Esophagus squamous epithelium (tissue), 5 donors: ENCODE measurements around the gene INSIG2. TPM values are rescaled to one million over a fixed set of nuclear protein-coding genes. Genes with fewer than 3 reads are reported as not detected.

Experiments
- DNase-seq: peaks from one replicate; lab custom pipeline; 2025; lab: John Stamatoyannopoulos, UW
- H3K27ac ChIP-seq, 4 donors: fragments of 200-600 bp; sonication (generic); one replicate each; pipeline ENCODE4 v1.5.1; 2016 to 2019; ENCODE audit warnings: mild to moderate bottlenecking in 1 of 4
- H3K27me3 ChIP-seq, 4 donors: fragments of 200-600 bp; sonication (generic); 1 replicate in 3 of 4; 2 replicates in 1 of 4; pipeline versions ENCODE4 v1.5.1 to v1.6.0; 2017 to 2021; ENCODE audit warnings: antibody characterized with exemption in 1 of 4
- H3K36me3 ChIP-seq, 3 donors: fragments of 200-600 bp; sonication (generic); one replicate each; pipeline ENCODE4 v1.5.1; 2016 to 2019
- H3K4me1 ChIP-seq, 3 donors: fragments of 200-600 bp; sonication (generic); one replicate each; pipeline ENCODE4 v1.5.1; 2017 to 2019
- H3K4me3 ChIP-seq, 4 donors: fragments of 200-600 bp; sonication (generic); 1 replicate in 3 of 4; 2 replicates in 1 of 4; pipeline ENCODE4 v1.5.1; 2016 to 2019; ENCODE audit warnings: mild to moderate bottlenecking in 2 of 4, moderate library complexity in 1 of 4
- H3K9me3 ChIP-seq, 3 donors: fragments of 200-600 bp; sonication (generic); one replicate each; pipeline ENCODE4 v1.5.1; 2016 to 2019
- CTCF ChIP-seq, 6 experiments: fragments of 450-650 bp in 4 of 6; fragments of 200-600 bp in 2 of 6; sonication (generic) in 2 of 6; IDR thresholded peaks; one replicate each; pipeline ENCODE4 v1.5.1; 2016 to 2019; ENCODE audit warnings: antibody characterized with exemption in 6 of 6, mild to moderate bottlenecking in 4 of 6, moderate library complexity in 4 of 6
- POLR2A ChIP-seq, 4 donors: fragments of 450-650 bp; IDR thresholded peaks; one replicate each; pipeline ENCODE4 v1.6.1; 2017; ENCODE audit warnings: antibody characterized with exemption in 4 of 4, mild to moderate bottlenecking in 4 of 4, moderate library complexity in 3 of 4
- WGBS, 2 donors: methylation state at CpG; one replicate each; pipeline ENCODE4 v1.1.5; 2018; 5-methylcytosine and 5-hydroxymethylcytosine counted together
- intact Hi-C: fragments of 100-400 bp; cut with DNase I; formaldehyde crosslinking; loops from one replicate; pipeline ENCODE4 v1.15.0; 2022
- total RNA-seq, 4 donors: library from RNA; depleted of rRNA; stranded (reverse); fragments of >200 nt; gene quantifications; one replicate each; pipeline ENCODE4 v1.1.0, GENCODE V29; 2016
- donor health status: DM: yes; HTN: yes; CAD: no.

The INSIG2 gene
- total RNA-seq, 4 donors from 2014 or later = 2.5 to 10.1 (median 6.5) TPM

- H3K9me3 ChIP-seq = no peaks in the 10 kb centered on the region
- no peak for TF ChIP-seq POLR2A (IDR thresholded peaks at IDR 0.05)
- TF ChIP-seq CTCF (IDR thresholded peaks at IDR 0.05) = no peak
- WGBS, 2 donors = 71 to 79% methylated on average over 3 of the region's 3 CpGs
- H3K27me3 ChIP-seq = peaks cover 0 to 54% (median under 1%) of the 10 kb centered on the region in 4 donors
- H3K4me1 ChIP-seq = no peaks in the 10 kb centered on the region
- no peaks in the 10 kb centered on the region for H3K36me3 ChIP-seq
- H3K4me3 ChIP-seq = no peak overlapping the region
- intact Hi-C loops = no loop called here
- H3K27ac ChIP-seq = no peak overlapping the region
- no peak for DNase-seq
These were observed 29.3 kb upstream of the INSIG2 start for GRCh38 chr2:118058951-118059350.

- TF ChIP-seq CTCF (IDR thresholded peaks at IDR 0.05) (no peak), POLR2A (IDR thresholded peaks at IDR 0.05) (no peak)
- H3K27me3 ChIP-seq = peaks cover 0 to 60% (median 2%) of the 10 kb centered on the region in 4 donors
These were observed 28.3 kb upstream of the INSIG2 start for GRCh38 chr2:118059919-118060478.

GRCh38 chr2:118061135-118061955 lies 26.9 kb upstream of the INSIG2 start:
- H3K4me3 ChIP-seq = no peak overlapping the region
- H3K36me3 ChIP-seq = no peaks in the 10 kb centered on the region
- H3K9me3 ChIP-seq = no peaks in the 10 kb centered on the region
- no peaks in the 10 kb centered on the region for H3K4me1 ChIP-seq
- DNase-seq = no peak
- peaks cover 0 to 61% (median 2%) of the 10 kb centered on the region in 4 donors for H3K27me3 ChIP-seq
- H3K27ac ChIP-seq = no peak overlapping the region
- 34 to 65% methylated on average over 4 of the region's 4 CpGs for WGBS, 2 donors
- intact Hi-C loops = no loop called here
- TF ChIP-seq CTCF (IDR thresholded peaks at IDR 0.05) = peak in 2 of 6 experiments; percentile 29
- no peak for TF ChIP-seq POLR2A (IDR thresholded peaks at IDR 0.05)

More at GRCh38 chr2:118059919-118060478, 28.3 kb upstream of the INSIG2 start:
- no peaks in the 10 kb centered on the region for H3K36me3 ChIP-seq
- no peak overlapping the region for H3K27ac ChIP-seq
- WGBS, 2 donors = 45 to 53% methylated on average over 4 of the region's 4 CpGs
- intact Hi-C loops = no loop called here
- H3K4me1 ChIP-seq = no peaks in the 10 kb centered on the region
- no peaks in the 10 kb centered on the region for H3K9me3 ChIP-seq
- no peak for DNase-seq
- H3K4me3 ChIP-seq = no peak overlapping the region

GRCh38 chr2:118062048-118062447 lies 26.2 kb upstream of the INSIG2 start:
- H3K36me3 ChIP-seq = no peaks in the 10 kb centered on the region
- no peaks in the 10 kb centered on the region for H3K4me1 ChIP-seq
- H3K9me3 ChIP-seq = no peaks in the 10 kb centered on the region
- H3K27me3 ChIP-seq = peaks cover 0 to 64% (median 2%) of the 10 kb centered on the region in 4 donors
- no peak overlapping the region for H3K27ac ChIP-seq
- DNase-seq = no peak
- no peak overlapping the region for H3K4me3 ChIP-seq
- intact Hi-C loops = no loop called here
- TF ChIP-seq POLR2A (IDR thresholded peaks at IDR 0.05) (no peak), CTCF (IDR thresholded peaks at IDR 0.05) (no peak)

- intact Hi-C loops = no loop called here
- WGBS, 2 donors = 36 to 46% methylated on average over 2 of the region's 2 CpGs
- Histone ChIP-seq H3K4me3 (no peak overlapping the region), H3K9me3 (no peaks in the 10 kb centered on the region), H3K36me3 (no peaks in the 10 kb centered on the region), H3K4me1 (no peaks in the 10 kb centered on the region), H3K27me3 (peaks cover 0 to 65% (median 2%) of the 10 kb centered on the region in 4 donors), H3K27ac (no peak overlapping the region)
- no peak for DNase-seq
- no peak for TF ChIP-seq CTCF (IDR thresholded peaks at IDR 0.05)
- no peak for TF ChIP-seq POLR2A (IDR thresholded peaks at IDR 0.05)
These were observed 25.6 kb upstream of the INSIG2 start for GRCh38 chr2:118062669-118063068.
